ENCODE results near the gene PIK3IP1. TPM values are rescaled to one million over a fixed set of nuclear protein-coding genes. Genes with fewer than 3 reads are reported as not detected.

The PIK3IP1 gene
- total RNA-seq, 1 experiment from 2014 or later: 0.87 TPM

GRCh38 chr22:31269892-31270579 is 22.3 kb downstream of the PIK3IP1 start:
- no peak overlapping the region for H2AK5ac ChIP-seq (ENCODE audit: insufficient read length, low read length)
- H3K27ac ChIP-seq (ENCODE audit: insufficient read length, low read depth, low read length): peak overlapping the region; percentile 26
- Mint-ChIP-seq H3K4me1 (peaks cover 12 to 15% of the 10 kb centered on the region in 2 experiments), H3K36me3 (ENCODE audit: insufficient read depth in 1 of 3, low read depth in 3 of 3) (peaks cover 26 to 76% (median 69%) of the 10 kb centered on the region in 3 experiments), H3K4me3 (peak overlapping the region in 1 of 2 experiments; percentile 5; a peak in 1 of 5 replicates), H3K9me3 (no peaks in the 10 kb centered on the region), H3K27me3 (ENCODE audit: low read depth) (no peaks in the 10 kb centered on the region), H3K27ac (peak overlapping the region; percentile 37 to 90 (median 70))
- no peak overlapping the region for H2BK5ac ChIP-seq (ENCODE audit: insufficient read length, low read length)
- no peak overlapping the region for H2BK12ac ChIP-seq (ENCODE audit: insufficient read length, low read depth, low read length)
- no CpG with 5 or more reads among the region's 3 CpGs for WGBS (ENCODE audit: extremely low coverage, insufficient read length, low lambda C conversion rate)
- no peaks in the 10 kb centered on the region for H3K27me3 ChIP-seq (ENCODE audit: insufficient read depth, low read length)
- H3K9ac ChIP-seq (ENCODE audit: extremely low read depth, insufficient read length, low read length): no peak overlapping the region
- no peak overlapping the region for H3K23ac ChIP-seq (ENCODE audit: insufficient read length, low read depth, low read length)
- H2BK120ac ChIP-seq (ENCODE audit: low read depth, low read length, poor library complexity, severe bottlenecking): no peak overlapping the region
- H3K18ac ChIP-seq (ENCODE audit: insufficient read length, low read depth, low read length): peak overlapping the region; percentile 27
- peak overlapping the region; percentile 47 for H3K4me2 ChIP-seq (ENCODE audit: insufficient read depth, insufficient read length, low read length)
- no peak overlapping the region for H2AFZ ChIP-seq (ENCODE audit: low read length)
- no peaks in the 10 kb centered on the region for H4K20me1 ChIP-seq (ENCODE audit: control insufficient read depth, insufficient read depth, insufficient read length)
- no peak overlapping the region for H4K8ac ChIP-seq (replicated peaks; ENCODE audit: insufficient read length, low read depth, low read length)
- no peak overlapping the region for H3T11ph ChIP-seq (ENCODE audit: low read length)
- H2BK15ac ChIP-seq (ENCODE audit: low read depth, low read length): no peak overlapping the region
- H3K4me1 ChIP-seq (ENCODE audit: insufficient read depth, low read length): peaks cover 8% of the 10 kb centered on the region; the same call in 1 of the 2 replicates
- H3K79me1 ChIP-seq (ENCODE audit: insufficient read depth, low read depth, low read length, poor library complexity, severe bottlenecking): no peaks in the 10 kb centered on the region
- no peaks in the 10 kb centered on the region for H3K23me2 ChIP-seq (ENCODE audit: insufficient read length, low read depth, low read length, poor library complexity, severe bottlenecking)
- no peak overlapping the region for H2BK20ac ChIP-seq (ENCODE audit: low read depth, low read length, poor library complexity, severe bottlenecking)
- H3K79me2 ChIP-seq (ENCODE audit: insufficient read depth, low read length): no peaks in the 10 kb centered on the region
- no peak overlapping the region for H4K5ac ChIP-seq (ENCODE audit: insufficient read length, low read depth, low read length)
- H3K4ac ChIP-seq (ENCODE audit: low read depth, low read length): no peak overlapping the region
- no peak overlapping the region; the same call in 1 of the 2 replicates for H3K14ac ChIP-seq (ENCODE audit: insufficient read depth, low read length)
- H3K56ac ChIP-seq (ENCODE audit: insufficient read length, low read depth, low read length): no peak overlapping the region
- no peak overlapping the region for H4K91ac ChIP-seq (ENCODE audit: insufficient read length, low read depth, low read length)
- no peaks in the 10 kb centered on the region for H3K9me3 ChIP-seq (ENCODE audit: control insufficient read depth, low read depth, low read length)
- 0 out of 3 replicates have a peak, but pooled peaks have one; percentile 19 for TF ChIP-seq CTCF (conservative IDR thresholded peaks at IDR 0.05)
- DNase-seq: peak; percentile 81
